GM12801 (cell line): ENCODE data around the gene PALM.

Experiments used
- CTCF ChIP-seq: IDR thresholded peaks from one replicate; pipeline ENCODE4 v1.5.1; 2011; ENCODE audit warnings: control low read depth; ENCODE audit not compliant: insufficient read length; ENCODE audit errors: extremely low read depth

PALM gene

GRCh38 chr19:678791-679388 is 29.8 kb upstream of the PALM start:
- TF ChIP-seq CTCF: no peak

- no peak for TF ChIP-seq CTCF
Observed at GRCh38 chr19:679418-680286, 29.1 kb upstream of the PALM start.

- no peak for TF ChIP-seq CTCF
Observed at GRCh38 chr19:680287-681028, 28.3 kb upstream of the PALM start.

GRCh38 chr19:681029-682019 is 27.4 kb upstream of the PALM start:
- no peak for TF ChIP-seq CTCF

GRCh38 chr19:682678-683320 is 25.9 kb upstream of the PALM start:
- no peak for TF ChIP-seq CTCF

GRCh38 chr19:685454-685931 is 23.2 kb upstream of the PALM start:
- TF ChIP-seq CTCF: no peak
